HG02610 (cell line): ENCODE data around the gene PFDN4.

Experiments used
- ATAC-seq: cut with Tn5 transposase; IDR thresholded peaks from one replicate; pipeline ENCODE4 v1.9.1; 2021; ENCODE audit warnings: mild to moderate bottlenecking, moderate library complexity; ENCODE audit not compliant: unreplicated experiment

The PFDN4 gene

DNA sequence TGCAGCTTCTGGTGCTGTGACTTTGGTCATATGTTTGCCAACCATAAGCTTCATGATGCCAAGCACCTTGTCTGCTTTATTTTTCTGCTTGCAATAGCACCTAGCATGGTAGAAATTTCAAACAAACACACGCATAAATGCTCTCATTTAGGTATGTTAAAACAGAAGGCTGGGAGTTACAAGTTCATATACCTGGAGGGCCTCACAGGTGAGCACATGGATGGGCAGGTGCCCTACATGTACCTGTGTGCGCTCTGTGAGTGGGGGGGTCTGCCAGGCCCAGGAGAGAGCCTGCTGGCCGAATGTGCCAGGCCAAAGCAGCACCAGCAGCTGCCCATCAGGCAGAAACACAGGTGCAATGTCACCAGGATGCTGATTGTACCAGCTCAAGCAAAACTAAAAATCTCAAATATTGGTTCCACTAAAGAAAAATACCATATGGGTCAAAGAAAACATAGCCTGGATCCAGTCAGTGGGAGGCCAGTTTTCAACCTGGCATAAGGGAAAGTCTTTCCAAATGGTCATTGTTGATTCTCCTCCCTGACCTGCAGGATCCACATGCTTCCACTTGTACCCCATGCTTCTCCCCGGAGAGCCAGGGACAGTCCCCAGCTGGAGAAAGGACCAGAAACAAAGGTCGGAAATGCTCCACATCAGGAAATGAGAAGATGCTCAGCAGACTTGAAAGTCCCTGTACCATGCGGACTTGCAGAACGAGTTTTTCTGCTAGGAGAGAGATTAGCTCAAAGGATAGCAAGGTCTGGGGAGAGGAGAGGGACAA is 7.2 kb upstream of the PFDN4 start:
- no peak for ATAC-seq

DNA sequence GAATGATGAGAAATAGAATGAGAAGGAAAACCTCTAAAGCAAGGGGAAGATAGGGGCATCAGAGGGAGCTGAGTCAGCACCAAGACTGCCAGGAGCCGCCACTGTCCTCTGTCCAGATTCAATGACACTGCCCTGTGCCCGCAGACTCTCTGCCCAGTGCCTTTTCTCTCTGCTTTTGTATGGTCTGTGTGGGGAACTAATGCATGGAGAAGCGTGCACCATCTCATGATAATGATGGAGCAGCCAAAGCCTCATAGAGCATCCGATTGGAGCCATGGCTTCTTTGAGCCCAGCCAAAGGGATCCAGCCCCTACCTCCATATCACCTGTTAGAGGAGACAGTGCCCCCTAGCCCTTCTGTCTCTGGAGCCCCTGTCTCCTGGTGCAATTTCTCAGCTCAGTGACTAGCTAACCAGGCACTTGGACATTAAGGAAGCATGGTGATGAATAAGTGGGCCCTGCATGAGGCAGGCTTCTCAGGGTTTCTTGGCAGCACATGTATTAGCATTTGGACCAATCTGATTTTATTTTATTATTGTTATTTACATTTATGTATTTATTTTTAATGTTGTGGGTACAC is 6.5 kb upstream of the PFDN4 start:
- ATAC-seq = no peak

DNA sequence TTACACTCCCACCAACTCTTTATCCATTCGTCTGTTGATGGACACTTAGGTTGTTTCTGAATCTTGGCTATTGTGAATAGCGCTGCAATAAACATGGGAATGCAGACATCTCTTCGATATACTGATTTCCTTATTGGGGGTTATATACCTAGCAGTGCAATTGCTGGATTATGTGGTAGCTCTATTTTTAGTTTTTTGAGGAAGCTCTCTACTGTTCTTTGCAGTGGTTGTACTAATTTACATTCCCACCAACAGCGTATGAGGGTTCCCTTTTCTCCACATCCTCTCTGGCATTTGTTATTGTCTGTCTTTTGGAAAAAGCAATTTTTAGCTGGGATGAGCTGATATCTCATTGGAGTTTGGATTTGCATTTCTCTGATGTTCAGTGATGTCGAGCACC is 4.6 kb upstream of the PFDN4 start:
- no peak for ATAC-seq

DNA sequence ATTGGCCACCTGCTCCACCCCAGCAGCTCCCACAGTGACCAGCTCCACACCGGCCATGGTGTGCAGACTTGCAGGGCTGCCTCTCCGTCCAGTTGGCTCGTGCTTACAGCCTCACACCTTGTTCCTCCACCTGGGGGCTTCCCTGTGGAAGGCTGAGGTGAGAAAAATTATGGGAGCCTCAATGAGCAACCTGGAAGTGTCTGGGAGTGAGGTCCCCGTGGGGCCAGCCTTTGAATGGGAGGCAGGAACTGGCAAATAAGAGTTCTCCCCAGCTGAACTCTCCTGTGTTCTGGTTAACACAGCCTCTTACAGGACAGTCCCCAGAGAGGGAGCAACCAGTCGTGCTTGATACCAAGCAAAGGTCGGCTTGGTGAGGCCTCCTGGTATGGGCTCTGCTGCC is 3.8 kb upstream of the PFDN4 start:
- ATAC-seq = no peak

DNA sequence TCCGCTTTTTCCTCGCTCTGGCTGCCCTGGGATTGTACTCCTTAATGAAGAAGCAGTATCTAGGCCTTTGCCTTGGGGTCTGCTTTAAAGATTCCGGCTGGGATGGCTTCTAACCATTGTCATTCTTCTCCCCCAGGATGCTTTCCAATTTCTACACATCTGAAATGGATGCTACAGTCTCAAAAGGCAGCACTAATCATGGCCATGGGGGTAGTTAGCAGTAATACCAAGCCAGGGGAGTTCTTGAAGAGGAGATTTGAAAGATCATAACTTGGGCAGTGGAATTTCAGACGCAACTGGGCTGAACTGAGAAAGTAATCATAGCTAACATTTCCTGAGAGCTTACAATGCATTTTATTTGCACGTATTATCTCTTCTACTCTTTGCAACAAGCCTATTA is 3.4 kb upstream of the PFDN4 start:
- ATAC-seq = no peak

DNA sequence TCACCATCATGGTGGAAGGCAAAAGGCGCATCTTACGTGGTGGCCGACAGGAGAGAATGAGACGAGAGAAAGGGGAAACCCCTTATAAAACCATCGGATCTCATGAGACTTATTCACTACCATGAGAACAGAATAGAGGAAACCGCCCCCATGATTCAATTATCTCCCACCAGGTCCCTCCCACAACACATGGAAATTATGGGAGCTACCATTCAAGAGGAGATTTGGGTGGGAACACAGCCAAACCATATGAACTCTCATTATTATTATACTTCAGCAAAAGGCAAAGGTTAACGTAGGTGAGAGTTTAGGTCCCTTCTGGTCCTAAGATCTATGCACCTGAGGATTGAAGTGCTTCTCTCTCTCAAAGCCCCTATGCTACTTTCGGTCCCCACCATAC is 2.4 kb upstream of the PFDN4 start:
- no peak for ATAC-seq

DNA sequence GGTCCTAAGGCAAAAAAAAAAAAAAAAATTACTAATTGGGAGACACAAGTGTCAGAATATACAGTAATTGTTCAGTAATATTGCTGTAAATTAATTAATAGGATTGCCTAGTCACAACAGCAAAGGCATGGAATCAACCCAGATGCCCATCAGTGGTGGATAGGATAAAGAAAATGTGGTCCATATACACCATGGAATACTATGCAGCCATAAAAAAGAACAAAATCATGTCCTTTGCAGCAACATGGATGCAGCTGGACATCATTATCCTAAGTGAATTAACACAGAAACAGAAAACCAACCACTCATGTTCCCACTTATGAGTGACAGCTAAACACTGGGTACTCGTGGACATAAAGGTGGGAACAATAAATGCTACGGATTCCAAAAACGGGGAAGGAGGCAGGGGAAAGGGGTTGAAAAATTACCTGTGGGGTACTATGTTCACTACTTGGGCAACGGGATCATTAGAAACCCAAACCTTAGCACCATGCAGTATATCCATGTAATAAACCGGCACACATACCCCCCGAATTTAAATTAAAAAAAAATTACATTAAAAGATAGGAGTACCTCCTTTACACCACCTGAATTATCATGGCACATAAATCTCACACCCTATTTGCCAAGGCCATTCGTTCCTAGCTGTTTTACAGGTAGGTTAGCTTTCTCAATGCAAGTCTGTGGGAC is 689 bp upstream of the PFDN4 start:
- ATAC-seq = no peak

DNA sequence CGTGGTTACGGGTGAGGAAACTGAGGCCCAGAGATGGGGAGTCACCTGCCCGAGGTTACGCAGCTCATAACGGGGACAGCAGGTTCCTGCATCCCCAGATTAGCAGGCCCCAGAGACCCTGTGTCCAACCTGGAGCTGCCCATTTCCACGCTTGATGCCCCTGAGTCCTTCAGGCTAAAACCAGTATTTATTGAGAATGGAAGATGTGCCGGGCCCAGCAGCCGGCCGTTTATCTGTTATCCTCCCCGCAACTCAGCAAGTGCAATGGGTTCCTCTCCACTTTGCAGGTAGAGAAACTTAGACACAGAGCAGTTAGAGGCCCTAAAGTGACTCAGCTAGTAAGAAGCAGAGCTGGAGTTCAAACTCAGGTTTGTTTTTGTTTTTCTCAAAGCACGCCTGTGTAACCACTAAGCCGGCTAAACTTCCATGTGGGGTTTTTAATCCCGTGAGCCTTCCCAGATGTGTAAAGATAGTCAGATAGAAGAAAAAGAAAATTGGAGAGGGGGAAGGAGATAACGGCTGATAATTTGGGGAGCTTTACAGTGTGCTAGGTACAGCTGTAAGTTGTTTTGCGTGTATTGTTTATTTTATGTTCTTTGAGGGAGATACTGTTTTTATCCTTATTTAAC is 775 bp downstream of the PFDN4 start:
- ATAC-seq = peak; percentile 2

DNA sequence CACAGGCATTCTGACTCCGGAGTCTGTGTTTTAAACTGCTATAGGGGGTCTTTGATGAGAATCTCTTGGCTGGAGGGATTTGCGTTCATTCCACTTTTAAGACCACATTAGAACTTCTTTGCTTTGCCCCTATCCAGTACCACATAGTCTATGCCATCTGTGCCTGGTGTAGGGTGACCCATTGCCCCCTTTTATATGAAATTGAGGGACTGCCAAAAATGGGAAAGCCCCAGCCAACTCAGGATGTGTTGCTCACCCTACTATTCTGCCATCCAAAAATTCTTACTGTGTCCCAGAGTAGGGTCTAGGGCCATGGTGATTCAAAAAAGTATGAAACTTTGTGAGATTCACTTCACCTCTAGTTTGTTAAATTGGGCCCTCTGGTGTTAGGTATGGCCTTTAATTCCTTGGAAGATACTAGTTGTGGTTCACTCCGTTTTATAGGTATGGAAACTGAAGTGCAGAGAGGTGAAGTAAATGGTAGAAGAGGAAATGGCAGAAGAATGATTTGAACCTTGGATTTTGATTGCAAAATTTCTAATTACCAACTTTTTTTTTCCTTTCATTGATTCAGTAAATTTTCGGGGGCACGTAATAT is 1.4 kb downstream of the PFDN4 start:
- no peak for ATAC-seq

DNA sequence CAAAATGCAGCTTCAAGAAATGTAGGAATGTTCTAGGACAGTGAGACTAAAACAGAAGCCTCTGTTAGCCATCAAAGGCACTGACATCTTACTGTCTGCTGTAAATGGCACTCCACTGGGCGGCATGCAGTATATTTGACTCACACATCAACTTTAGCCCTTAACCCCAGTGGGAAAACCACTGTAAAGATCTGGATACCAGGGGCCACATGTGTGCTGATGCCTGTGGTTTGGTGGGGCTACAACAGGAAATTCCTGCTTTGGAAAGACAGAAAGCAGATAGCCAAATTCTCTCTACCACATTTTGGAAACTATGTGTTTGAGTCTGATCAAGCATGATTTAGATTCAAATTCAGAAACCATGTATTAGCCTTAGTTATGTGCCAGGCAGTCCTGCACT is 4.3 kb downstream of the PFDN4 start:
- ATAC-seq = no peak

DNA sequence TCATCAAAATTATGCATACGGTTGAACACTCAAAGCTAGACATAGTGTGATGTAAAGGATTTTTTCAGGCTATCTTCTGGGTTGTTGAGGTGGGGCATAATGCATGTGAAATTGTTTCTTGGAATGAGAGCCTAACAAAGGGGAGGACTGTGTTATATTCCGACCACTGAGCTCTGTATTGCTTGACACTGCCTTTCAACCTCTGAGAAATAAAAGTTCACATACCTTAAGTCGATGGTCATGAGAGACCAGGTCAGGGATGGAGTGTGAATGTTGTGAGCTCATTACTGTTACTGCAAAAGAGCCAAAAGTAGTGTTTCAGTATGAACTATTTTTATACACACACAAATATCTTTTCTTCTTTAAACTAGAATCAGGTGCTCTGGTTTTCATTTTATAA is 5.0 kb downstream of the PFDN4 start:
- no peak for ATAC-seq

DNA sequence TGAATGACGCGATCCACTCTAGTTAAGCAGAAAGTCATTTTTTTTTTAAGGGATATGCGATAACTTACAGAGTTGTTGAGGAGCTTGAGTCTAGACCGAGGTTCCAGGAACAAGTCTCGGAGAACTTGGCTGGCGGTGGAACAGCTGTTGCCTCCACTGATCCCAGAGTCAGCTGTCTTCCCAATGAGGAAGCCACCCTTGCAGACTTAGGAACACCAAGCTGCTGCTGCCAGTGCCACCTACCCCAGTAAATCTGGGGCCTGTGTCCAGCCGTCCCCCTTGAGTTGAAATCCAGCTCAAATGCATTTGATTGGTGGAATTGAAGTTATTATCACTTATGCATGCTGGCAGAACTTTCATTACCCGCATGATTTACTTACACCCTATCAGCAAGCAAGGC is 6.7 kb downstream of the PFDN4 start:
- no peak for ATAC-seq

DNA sequence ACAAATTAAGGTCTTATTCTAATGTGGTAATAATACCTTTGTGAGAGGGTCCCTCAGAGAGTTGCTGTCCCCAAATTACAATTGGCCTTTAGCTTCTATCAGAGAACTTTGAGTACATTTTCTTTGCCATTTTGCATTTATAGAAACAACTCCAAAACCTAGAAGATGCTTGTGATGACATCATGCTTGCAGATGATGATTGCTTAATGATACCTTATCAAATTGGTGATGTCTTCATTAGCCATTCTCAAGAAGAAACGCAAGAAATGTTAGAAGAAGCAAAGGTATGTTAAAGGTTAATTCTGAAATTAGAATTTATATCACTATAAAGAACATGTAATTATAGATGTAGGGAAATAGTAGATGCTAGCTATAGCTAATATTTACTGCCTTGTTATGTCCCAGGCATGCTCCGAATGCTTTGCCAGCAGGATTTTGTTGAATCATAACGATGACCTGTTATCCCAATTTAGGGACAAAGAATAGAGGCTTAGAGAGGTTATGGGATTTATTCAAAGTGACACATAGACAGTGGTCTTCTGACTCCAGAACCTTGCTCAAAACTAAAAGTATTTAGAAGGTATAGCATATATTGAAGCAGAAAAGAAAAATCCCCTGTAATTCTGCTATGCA is 7.4 kb downstream of the PFDN4 start:
- ATAC-seq = no peak

DNA sequence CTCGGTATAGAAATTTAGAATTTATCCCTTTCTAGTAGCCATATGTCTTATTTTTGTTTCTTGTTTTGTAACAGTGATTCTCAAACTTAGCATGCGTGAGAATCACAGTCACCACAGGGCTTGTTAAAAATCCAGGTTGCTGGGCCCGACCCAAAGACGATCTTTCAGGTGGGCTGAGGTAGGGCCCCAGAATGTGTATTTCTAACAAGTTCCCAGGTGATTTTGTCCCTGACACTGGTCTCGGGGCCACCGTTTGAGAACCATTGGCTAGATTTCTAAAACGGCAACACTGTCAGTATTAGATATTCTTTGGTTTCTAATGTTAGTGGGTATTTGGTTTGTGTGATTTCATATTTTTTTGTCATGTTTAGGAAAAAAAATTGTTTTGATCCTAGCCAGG is 9.9 kb downstream of the PFDN4 start:
- no peak for ATAC-seq

DNA sequence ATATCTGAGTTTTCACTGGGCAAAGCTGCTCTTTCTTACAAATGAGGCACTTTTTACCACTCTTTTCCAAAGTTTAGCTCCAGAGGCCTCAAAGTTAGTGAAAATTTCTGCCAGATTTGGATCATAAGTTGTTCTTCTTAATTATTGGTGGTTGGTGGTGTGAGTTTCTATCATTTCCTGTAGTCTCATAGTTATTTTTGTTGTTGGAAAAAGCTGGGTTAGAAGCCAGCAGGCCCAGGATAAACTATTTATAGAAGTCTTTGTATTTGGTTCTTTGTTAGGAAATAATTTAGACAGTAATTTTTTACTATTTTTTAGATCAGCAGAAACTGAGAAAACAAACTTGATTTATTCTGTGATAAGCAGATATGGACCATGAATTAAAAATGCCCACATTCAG is 10.6 kb downstream of the PFDN4 start:
- ATAC-seq = no peak

DNA sequence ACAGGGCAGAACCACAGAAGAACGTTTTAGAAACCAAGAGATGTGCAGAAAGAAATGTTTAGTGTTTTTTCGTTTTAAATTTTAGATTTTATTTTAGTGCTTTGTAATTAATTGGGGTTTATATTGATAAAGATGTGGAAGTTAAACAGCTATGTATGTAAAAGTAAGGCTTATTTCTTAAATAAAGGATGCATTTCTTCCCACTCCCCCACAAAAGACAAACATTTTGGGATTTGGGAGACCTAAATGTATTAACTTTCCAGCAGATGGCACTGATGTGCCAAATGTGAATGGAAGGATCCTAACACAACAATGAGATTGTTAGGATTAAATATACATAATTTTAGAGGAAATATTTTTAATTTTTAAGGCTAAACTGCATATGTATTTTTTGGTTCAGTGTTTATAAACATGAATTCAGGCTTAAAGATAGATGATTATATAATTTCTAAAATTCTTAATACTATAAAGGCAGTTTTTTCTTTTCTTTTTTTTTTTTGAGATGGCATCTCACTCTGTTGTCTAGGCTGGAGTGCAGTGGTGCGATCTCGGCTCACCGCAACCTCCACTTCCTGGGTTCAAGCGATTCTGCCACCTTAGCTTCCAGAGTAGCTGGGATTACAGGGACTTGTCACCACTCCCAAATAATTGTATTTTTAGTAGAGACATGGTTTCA is 12.0 kb downstream of the PFDN4 start:
- no peak for ATAC-seq

DNA sequence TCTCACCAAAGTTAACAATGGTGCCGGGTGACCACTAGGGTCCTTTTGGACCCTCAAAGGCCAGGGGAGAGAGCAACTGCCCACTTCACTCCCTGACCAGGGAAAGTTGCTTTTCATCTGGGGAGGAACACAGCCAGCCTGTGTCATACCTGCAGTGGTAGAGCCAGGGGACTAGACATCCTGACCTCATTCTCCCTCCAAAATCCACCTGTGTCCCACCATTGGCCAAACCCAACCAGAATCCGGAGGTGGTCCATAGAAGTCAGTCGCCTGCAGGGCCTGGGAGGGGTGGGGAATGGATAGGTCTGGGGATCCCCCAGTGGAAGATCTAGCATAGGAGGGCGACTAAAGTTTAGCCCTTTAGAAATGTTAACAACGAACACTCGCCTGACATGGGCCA is 12.8 kb downstream of the PFDN4 start:
- ATAC-seq = no peak

DNA sequence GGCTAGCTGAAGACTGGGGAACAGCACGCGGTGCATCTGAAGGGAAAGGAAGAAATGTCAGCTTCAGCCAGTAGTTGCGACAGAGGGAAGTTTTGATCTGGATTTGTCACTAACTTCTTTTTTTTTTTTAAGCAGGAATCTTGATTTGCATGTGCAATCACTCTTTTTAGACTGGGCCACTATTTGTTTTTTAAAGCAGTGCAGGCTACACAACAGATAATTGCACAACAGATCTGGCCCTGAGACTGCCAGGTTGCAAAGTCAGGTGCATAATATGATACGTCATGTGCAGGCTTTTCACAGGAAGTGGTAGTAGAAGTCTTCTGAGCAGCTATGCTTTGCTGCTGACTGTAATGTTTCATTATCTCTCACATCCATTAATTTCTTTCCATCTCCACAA is 13.5 kb downstream of the PFDN4 start:
- ATAC-seq = no peak

DNA sequence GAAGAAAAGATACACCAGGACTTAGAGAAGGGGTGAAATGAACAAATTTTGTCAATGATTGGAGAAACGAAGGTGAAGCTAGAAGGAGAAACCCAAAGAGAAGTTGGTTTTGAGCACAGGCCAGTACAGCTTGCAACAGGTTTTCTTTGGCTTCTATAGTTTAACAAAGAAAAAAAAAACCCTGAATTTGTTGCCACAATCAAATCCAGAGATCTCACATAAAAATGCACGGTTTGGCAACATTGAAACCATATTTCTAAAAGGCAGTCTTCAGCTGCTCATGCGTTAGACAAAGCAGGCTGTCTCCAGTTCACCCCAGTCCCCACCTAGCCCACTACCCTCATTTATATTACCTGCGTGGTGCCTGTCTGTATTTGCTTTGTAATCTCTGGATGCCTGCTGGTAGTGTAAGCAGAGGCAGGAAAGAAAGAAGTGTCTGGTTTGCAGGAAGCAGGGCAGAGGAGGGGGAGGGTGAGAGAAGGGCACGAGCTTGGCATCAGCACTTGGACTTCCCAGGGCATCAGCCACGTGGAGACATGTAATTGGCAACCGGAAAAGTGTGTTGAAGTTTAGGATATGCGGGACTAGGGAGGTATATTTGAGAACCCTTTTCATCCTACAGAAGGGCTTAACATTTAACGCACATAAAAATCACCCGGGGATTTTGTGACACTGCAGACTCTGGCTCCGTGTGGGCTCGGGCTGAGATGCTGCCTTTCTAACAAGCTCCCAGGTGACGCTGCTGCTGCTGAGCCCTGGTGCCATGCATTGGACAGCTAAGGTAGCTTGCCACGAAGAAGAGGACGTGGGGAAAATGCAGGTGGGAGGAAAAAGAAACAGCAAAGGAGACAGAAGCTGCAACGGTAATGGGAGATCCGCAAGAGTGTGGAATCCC is 14.4 kb downstream of the PFDN4 start:
- no peak for ATAC-seq
